HG03520 (cell line): ENCODE measurements around the gene HIVEP3.

Source experiments
- ATAC-seq: cut with Tn5 transposase; IDR thresholded peaks from one replicate; pipeline ENCODE4 v1.9.1; 2021; ENCODE audit warnings: mild to moderate bottlenecking, moderate library complexity; ENCODE audit not compliant: unreplicated experiment

HIVEP3 gene

GRCh38 chr1:41496080-41497055, 422.4 kb downstream of the HIVEP3 start:
- ATAC-seq: no peak

DNA sequence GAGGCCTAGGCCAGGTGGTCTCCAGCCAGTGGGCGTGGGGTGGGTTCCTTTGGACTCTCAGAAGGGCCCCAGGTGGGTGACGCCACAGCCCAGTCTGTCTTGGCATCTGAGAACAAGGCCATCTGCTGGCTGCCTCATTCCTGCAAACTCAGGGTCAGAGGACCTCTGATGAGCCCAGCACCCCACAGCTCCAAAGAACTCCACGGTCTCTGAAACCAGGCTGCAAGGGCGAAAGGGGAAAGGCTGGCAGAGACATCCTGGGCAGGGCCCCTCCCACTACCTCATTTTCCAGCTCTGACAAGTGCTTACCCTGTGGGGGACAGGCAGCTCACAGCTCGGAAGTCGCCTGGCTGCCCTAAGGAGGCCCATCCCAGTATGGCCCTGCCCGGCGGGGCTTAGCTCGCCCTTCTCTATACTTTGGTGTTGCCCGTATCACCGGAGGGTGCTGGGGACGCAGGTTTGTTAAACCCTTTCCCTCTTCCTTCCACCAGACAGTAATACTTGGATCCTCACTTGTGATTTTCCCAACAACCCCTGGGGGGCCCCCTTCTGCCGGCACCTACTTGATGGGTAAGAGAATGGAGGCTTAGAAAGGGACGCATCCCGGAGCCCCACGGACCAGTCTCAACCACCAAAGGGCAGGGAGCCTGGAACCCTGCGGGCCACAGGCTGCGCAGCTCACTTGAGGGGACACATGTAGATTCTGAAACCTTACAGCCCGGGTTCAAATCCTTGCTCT, 423.3 kb downstream of the HIVEP3 start:
- ATAC-seq: no peak

DNA sequence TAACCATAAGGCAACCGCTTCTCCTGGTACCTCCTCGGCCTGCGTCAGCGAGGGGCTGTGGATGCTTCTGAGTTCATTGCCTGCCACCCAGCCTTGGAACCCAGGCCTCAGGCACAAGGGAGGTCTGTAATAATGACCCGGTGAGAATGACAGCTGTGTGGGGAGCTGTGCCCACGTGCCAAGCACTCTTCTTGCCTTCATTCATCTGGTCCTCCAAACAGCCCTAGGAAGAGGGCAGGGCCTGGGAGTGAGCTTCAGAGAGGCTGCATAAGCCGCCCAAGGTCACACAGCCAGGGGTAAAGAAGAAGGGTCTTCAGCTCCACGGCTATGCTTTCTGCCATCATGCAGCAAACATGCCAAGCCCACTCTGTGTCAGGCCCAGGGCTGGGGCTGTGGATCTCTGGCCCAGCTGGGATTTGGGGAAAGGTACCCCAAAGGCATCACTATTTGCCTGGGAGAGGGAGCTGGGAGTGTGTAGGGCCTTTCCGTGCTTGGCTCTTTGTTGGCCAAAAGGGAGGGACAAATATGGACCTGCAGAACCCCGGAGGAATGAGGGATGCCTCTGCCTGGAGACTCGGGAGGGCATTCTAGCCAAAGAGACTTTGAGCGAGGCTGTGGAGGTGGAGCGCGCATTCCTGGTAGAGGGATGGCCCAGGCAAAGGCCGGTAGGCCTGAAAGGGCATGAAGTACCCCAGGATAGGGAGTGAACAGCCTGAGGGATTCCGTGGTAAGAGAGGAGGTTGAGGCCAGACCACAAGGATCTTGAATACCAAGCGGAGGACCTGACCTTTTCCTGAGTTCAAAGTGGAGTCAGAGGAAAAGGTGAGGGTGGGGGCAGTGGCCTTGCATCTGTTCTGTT, 424.1 kb downstream of the HIVEP3 start:
- ATAC-seq: no peak

DNA sequence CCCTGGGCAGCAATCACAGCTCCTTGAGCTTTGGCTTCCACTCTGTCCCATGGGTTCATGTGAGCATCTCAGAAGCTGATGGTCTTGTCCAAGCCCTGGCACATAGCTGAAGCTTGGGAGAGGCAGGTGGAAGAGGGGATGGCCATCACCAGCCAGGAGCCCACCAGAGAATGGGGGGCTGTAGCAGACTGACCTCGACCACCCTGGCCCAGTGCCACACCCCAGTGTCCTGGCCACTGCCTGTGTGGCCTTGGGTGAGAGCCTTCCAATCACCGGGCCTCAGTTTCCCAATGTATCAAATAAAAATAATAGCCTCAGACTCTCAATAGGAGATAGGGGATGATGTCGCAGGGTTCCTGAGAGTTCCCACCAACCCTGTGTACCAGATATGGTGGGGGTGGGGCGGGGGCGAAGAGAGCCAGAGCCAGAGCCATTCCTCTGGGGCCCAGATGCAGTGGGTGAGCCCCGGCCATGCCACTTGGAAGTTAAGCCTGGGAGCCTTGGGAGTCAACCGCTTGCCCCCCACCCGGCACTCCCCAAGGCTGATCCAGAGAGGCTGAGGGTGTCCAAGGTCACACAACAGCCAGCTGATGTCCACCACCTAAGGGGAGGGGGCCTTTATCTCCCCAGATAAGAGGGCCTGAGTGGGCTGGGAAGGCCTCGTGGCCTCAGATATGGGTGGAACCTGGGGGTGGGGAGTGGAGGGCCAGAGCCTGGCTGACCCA, 424.9 kb downstream of the HIVEP3 start:
- ATAC-seq: no peak

DNA sequence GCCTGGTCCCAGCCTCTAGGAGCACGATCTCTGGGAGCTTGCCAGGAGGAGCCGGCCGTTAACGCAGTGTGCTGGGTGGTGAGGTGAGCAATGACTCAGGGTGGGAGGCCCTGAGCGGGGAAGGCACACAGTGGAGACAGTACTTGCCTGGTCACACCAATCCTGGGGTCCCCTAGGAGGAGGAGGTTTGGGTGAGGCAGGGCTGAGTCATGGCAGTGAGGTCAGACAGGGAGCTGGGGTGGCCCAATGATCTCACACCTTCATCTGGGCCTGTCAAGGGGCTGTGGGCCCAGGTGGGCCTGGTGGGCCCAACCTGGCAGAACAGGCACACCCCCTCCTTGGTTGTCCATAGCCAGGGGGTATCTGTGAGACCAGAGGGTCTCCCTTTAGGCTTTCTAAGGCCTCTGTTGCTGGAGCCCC, 425.6 kb downstream of the HIVEP3 start:
- ATAC-seq: no peak

DNA sequence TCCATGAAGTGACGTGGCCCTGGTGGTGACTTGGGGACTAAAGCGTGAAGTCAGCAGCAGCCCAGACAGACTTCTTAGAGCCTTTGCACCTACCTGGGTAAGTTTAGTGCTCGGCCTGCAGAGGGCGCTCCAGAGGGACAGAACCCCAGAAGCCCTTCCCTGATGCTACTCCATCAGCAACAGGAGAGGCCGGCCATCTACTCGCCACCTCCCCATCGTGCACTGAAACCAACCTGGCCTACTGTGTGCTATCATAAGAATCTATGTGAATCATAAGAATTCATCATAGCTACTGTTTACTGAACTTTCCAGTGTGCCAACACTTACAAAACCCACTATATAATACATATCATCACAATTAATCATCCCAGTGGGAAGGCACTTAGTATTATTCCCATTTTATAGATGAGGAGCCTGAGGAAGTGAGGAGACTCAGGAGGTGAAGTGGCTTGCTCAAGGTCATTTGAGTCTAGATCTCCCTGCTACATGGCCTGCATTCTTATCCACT, 426.3 kb downstream of the HIVEP3 start:
- ATAC-seq: no peak

DNA sequence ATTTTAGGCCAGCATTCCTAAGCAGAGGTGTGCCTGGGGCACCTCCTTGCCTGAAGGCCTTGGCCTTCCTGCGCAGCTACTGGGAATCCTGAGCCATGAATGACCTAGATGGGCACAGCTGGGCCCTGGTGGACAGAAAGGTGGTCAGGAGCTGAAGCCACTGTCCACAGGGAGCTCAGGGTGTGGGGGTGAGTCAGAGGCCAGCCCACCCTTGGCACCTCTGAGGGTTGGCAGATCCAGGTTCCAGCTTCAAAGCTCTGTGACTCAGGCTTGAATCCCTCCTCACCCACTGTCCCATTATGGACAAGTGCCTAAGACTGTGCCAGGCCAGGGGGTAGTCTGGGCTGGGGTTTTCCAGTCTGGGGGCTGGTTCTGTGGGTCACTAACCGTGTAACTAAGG, 427.8 kb downstream of the HIVEP3 start:
- ATAC-seq: no peak

DNA sequence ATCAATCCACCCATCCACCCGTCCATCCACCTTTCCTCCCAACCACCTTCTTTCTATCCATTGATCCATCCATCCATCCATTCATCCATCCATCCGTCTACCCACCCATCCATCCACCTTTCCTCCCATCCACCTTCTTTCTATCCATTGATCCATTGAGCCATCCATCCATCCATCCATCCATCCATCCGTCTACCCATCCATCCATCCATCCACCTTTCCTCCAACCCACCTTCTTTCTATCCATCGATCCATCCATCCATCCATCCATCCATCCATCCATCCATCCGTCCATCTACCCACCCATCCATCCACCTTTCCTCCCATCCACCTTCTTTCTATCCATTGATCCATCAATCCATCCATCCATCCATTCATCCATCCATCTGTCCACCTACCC, 429.2 kb downstream of the HIVEP3 start:
- no peak for ATAC-seq

DNA sequence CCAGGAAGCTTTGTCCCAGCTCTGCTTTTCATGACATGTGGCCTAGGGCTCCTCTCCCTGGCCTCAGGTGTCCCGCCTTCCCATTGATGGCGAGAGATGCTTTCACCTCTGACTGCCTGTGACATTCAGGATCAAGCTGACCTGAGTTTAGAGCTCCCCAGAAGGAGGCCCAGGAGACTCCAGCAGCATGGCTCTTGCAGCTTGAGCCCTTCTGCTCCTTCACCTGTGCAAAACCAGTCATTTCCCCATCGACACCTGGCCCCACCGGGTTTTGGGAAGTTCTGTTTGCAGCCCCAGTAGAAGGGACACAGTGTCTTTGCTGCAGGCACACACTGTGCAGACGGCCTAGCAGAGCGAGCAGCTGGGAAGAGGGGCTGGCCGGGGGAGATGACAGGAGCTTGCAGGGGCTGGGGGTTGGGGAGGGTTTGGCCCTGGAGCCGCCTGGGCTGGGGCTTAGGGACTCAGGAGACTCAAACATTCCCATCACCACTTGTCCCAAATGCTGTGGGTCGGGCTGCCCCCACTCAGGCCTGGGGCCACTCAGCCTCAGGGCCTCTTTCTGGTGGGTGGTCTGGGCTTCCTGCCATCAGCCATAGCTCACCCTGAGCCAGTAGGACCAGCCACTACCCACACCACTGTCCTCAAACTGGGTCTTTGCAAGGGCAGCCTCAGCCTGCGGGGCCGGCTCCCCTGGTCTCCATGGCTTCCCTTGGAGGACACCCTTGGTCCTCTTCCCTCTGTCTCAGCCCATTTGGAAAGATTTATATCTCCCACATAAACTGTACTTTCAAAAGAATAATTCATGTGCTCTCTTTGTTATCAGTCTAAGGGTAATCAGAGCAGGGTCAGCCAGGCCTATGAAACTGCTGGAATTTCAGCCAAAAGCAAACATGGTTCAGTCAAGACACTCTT, 430.4 kb downstream of the HIVEP3 start:
- ATAC-seq: no peak

DNA sequence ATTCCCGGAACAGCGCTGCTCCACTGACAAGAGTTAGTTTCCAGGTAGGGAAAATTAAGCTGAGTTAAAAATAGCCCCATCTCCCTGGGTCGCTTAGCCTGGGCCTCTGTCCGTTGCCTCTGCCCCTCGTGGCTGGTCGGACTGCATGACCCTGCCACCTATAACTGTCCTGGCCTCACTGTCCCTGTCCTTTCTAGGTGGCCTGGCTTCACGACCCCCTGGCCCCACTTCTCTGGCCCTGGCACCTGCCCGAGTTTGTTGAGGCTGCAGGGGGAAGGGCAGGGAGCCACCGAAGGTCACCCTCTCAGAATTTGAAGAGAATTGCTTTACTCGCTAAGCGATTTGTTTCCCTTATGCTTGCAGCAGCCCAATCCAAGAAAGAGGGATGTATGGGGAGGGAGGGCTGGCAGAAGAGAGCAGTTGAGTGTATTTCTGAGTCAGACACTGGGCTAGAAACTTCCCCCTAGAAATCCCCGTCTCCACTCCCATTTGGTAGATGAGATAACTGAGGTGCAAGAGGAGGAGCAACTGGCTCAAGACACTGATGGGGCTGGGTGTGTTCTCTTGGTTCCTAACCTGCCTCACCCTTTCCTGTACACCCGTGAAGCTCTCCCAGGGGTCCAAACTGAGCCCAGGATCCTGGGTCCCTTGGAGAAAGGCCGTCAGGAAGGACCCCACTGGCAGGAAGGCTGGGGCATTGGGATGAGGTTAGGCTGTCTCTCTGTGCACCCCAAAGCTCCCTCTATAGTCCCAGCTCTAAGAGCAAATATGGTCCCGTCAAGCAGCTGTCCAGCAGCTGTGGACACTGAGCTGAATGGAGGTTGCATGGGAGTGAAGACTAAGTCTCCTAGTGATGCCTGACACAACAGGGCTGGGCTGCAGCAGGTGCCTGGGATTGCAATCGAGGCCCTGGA, 431.3 kb downstream of the HIVEP3 start:
- ATAC-seq: peak; percentile 40

DNA sequence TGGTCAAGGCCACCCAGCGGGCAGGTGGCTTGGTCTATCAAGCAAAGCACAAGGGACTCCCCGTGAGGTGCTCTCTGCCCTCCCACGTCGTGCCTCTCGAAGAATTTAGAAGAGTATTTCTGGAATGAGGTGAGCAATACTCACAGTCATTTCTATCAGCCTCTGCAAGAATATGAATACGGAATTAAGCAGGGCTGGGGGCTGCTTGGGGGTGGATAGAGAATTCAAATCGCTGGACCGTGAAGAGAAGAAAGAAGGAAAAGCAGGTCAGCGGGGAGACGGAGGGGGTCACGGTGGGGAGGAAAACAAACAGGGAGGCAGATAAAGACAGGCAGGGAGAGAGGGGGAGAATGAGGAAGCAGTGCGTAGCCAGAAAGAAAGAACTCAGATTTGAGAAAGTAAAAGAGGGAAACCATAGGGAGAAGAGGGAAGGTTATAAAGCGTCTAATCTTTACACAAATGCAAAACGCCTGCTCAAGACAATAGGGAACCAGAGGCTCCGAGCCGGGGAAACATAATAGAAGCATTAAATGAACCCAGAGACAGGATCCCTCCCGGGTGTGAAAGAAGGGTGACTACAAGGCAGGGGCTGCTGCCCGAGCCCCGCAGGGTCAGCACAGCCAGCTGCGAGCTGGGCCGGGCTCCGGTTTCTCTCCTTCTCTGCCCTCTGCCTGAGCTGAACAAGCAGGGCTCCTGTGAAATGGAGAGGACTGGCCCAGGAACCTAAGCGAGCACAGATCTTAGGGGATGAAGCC, 432.2 kb downstream of the HIVEP3 start:
- ATAC-seq: no peak

DNA sequence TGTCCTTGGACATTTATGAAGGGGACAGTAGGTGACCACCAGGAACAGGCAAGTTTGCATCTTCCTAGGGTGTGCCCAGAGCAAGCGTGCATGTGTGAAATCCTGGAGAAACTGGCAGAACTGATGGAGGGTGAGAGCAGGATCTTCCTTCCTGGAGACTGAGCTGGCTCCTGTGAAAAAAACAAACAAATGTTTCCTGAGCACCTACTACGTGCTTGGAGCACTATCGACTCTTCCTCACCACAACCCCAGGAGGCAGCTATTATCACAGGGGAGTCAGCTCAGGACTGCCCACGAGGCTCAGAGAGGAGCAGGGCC, 432.7 kb downstream of the HIVEP3 start:
- no peak for ATAC-seq

DNA sequence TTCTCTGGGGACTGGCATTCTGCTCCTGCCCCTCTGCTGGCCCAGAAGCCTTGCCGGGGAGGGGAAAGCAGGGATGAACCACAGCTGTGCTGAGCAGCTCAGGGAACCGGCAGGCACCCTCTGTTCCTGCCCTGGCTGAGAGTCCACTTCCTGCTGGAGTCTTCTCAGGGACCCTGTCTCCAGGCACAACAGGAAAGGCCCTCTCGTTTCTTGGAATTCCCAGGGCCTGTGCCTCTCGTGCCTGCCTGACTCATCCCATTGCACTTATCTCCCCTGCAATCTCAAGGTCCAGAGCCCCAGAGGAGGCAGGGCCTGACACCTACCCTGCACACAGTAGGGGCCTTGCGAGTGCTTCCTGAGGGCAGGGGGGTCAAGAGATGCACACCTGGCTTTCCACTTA, 433.1 kb downstream of the HIVEP3 start:
- ATAC-seq: no peak

- no peak for ATAC-seq
These were observed 434.1 kb downstream of the HIVEP3 start, which contains the start of gene EDN2 for GRCh38 chr1:41484402-41485241. TSS of gene EDN2 (minus strand) at chr1:41484683. CDS start at chr1:41484601, 82 bp downstream.

DNA sequence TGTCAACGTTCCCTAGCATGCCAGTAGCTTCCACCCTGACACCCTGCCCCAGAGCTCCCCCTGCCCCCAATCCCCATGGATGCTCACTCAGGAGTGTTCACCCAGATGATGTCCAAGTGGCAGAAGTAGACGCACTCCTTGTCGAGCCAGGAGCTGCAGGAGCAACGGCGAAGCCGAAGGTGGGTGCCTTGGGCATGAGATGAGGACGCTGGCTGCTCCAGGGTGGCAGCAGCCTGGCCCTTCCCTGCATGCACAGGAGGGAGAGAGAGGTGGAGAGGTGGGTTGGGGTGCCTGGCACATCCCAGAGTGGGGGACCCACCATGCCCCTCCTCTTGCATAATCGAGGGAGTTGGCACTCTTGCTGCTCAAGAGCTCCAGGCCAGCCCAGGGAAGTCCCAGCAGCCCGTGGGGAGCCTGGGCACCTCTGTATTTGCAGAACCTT, 434.7 kb downstream of the HIVEP3 start:
- ATAC-seq: no peak
